GM12872 (cell line): ENCODE measurements around the gene ARHGAP5.

Source experiments
- CTCF ChIP-seq: IDR thresholded peaks from 3 replicates; pipeline ENCODE4 v1.5.1; 2011; ENCODE audit warnings: low read depth, mild to moderate bottlenecking, low read length, moderate library complexity; ENCODE audit not compliant: insufficient read depth

Gene ARHGAP5

GRCh38 chr14:32142341-32142740, 65.2 kb downstream of the ARHGAP5 start:
- TF ChIP-seq CTCF, result no peak

GRCh38 chr14:32142754-32143437, 65.8 kb downstream of the ARHGAP5 start:
- TF ChIP-seq CTCF, result no peak

- TF ChIP-seq CTCF, result no peak
These were observed 73.3 kb downstream of the ARHGAP5 start for GRCh38 chr14:32150392-32150791.

GRCh38 chr14:32166029-32166428, 88.9 kb downstream of the ARHGAP5 start:
- TF ChIP-seq CTCF, result no peak

- no peak for TF ChIP-seq CTCF
These were observed 89.8 kb downstream of the ARHGAP5 start for GRCh38 chr14:32166924-32167323.

GRCh38 chr14:32167907-32168306, 90.8 kb downstream of the ARHGAP5 start:
- TF ChIP-seq CTCF, result no peak

- no peak for TF ChIP-seq CTCF
These were observed 92.1 kb downstream of the ARHGAP5 start for GRCh38 chr14:32169191-32169590.
